ENCODE results near the gene ATP6V1C2. TPM values are rescaled to one million over a fixed set of nuclear protein-coding genes. Genes with fewer than 3 reads are reported as not detected.
"Not testable (repeated sequence)": the region's sequence is repeated elsewhere in the genome, so short reads cannot be mapped to it uniquely, and the experiment has no call there.

Gene ATP6V1C2
- total RNA-seq, 3 donors from 2014 or later (not counting 1 experiment from before 2014, with no cell fraction given): 0.92 TPM; not detected in 2

DNA sequence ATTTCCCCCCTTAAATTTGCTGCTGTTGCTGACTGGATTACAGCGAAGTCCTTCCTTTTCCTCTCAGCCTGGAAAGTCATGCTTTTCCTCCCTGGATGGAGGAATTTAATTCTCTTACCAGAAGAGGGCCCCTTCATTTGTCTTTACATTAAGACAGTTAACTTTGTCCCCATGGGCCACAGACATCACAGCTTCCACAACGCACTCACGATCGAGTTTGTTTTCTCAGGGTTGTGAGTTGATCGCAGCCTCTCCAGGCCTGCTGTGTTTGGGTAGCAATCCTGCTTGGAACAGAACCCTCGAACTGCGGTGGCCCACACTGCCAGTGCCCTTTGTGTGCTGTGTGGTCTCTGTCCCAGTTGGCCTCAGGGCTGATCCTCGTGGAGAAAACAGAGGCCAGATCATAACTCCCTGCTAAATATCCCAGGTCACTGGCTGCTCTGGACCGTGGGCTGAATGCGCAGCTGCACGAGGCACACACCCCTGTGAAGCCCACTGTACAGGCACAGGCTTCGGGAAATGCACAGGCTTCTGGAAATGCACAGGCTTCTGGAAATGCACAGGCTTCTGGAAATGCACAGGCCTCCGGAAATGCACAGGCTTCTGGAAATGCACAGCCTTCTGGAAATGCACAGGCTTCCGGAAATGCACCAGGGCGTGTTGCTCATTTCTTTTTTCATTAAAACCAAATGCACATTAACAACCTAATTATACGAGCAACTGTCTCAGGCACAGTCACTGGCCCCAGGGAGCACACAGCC lies 93.3 kb downstream of the ATP6V1C2 start:
- no peaks in the 10 kb centered on the region for H3K9me3 Mint-ChIP-seq
- Histone ChIP-seq H3K4me3 (ENCODE audit: low read length) (no peak overlapping the region), H3K9me3 (ENCODE audit: control insufficient read depth, insufficient read depth, low read length) (no peaks in the 10 kb centered on the region), H3K27me3 (ENCODE audit: control insufficient read depth, insufficient read depth, low read length) (no peaks in the 10 kb centered on the region), H3K36me3 (ENCODE audit: control insufficient read depth, insufficient read depth, low read length) (no peaks in the 10 kb centered on the region), H3K4me1 (ENCODE audit: control insufficient read depth, insufficient read depth, low read length) (peaks cover 19% of the 10 kb centered on the region), H3K27ac (ENCODE audit: low read length) (no peak overlapping the region)
- TF ChIP-seq, protein P1, sequence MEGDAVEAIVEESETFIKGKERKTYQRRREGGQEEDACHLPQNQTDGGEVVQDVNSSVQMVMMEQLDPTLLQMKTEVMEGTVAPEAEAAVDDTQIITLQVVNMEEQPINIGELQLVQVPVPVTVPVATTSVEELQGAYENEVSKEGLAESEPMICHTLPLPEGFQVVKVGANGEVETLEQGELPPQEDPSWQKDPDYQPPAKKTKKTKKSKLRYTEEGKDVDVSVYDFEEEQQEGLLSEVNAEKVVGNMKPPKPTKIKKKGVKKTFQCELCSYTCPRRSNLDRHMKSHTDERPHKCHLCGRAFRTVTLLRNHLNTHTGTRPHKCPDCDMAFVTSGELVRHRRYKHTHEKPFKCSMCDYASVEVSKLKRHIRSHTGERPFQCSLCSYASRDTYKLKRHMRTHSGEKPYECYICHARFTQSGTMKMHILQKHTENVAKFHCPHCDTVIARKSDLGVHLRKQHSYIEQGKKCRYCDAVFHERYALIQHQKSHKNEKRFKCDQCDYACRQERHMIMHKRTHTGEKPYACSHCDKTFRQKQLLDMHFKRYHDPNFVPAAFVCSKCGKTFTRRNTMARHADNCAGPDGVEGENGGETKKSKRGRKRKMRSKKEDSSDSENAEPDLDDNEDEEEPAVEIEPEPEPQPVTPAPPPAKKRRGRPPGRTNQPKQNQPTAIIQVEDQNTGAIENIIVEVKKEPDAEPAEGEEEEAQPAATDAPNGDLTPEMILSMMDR (IDR thresholded peaks at IDR 0.05): no peak
- no peaks in the 10 kb centered on the region for H3K36me3 Mint-ChIP-seq
- intact Hi-C loops (cut with micrococcal nuclease): no loop called here
- DNase-seq (no peak), ATAC-seq (no peak)
- peaks cover 20 to 26% of the 10 kb centered on the region in 2 donors for H3K4me1 Mint-ChIP-seq
- no peak overlapping the region for H3K27ac Mint-ChIP-seq
- peak overlapping the region; percentile 64 for H3K4me3 Mint-ChIP-seq
- peaks cover 9 to 14% of the 10 kb centered on the region in 2 donors for H3K27me3 Mint-ChIP-seq (ENCODE audit: low read depth in 2 of 2)
- 94% methylated on average over 16 of the region's 16 CpGs for WGBS (ENCODE audit: insufficient coverage)

DNA sequence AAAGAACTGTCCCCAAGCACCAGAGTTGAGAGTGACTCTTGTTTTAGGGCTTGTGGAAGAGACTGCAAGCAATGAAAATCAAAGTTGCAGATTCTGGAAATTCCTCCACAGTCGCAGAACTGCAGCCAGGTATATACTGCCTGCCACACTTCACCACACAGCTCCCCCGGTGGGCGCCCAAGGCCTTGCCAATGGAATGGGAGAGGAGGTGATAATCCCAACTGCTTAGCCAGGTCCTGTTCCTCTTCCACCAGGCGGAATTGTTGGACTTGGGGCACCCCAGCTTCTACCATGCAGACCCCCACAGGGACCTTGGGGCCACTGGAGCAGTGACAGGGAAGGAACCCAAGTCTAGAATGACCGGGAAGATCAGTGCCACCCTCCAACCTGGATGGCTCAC lies 96.0 kb downstream of the ATP6V1C2 start:
- H3K27ac Mint-ChIP-seq: no peak overlapping the region
- Histone ChIP-seq H3K4me3 (ENCODE audit: low read length) (no peak overlapping the region), H3K9me3 (ENCODE audit: control insufficient read depth, insufficient read depth, low read length) (no peaks in the 10 kb centered on the region), H3K36me3 (ENCODE audit: control insufficient read depth, insufficient read depth, low read length) (no peaks in the 10 kb centered on the region), H3K27ac (ENCODE audit: low read length) (no peak overlapping the region), H3K27me3 (ENCODE audit: control insufficient read depth, insufficient read depth, low read length) (no peaks in the 10 kb centered on the region), H3K4me1 (ENCODE audit: control insufficient read depth, insufficient read depth, low read length) (peaks cover 6% of the 10 kb centered on the region)
- TF ChIP-seq, protein P1 (IDR thresholded peaks at IDR 0.05): no peak
- no peaks in the 10 kb centered on the region for H3K9me3 Mint-ChIP-seq
- H3K27me3 Mint-ChIP-seq (ENCODE audit: low read depth in 2 of 2): peaks cover 26 to 28% of the 10 kb centered on the region in 2 donors
- H3K36me3 Mint-ChIP-seq: no peaks in the 10 kb centered on the region
- 79% methylated on average over 4 of the region's 5 CpGs for WGBS (ENCODE audit: insufficient coverage)
- peaks cover 0 to 5% of the 10 kb centered on the region in 2 donors for H3K4me1 Mint-ChIP-seq
- DNase-seq (peak in 1 of 2 donors; percentile 36), ATAC-seq (no peak)
- intact Hi-C loops (cut with micrococcal nuclease): no loop called here
- H3K4me3 Mint-ChIP-seq: no peak overlapping the region

DNA sequence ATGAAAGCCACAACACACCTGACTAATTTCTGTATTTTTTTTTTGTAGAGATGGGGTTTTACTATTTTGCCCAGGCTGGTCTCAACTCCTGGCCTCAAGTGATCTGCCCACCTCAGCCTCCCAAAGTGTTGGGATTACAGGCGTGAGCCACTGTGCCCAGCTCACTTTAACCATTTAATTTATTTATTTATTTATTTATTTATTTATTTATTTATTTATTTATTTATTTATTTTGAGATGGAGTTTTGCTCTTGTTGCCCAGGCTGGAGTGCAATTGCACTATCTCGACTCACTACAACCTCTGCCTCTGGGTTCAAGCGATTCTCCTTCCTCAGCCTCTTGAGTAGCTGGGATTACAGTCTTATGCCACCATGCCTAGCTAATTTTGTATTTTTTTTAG lies 96.9 kb downstream of the ATP6V1C2 start:
- H3K36me3 Mint-ChIP-seq; H3K4me3 Mint-ChIP-seq; H3K27ac Mint-ChIP-seq; ATAC-seq; H3K4me3 ChIP-seq (ENCODE audit: low read length); DNase-seq; H3K36me3 ChIP-seq (ENCODE audit: control insufficient read depth, insufficient read depth, low read length); intact Hi-C loops (cut with micrococcal nuclease); H3K4me1 Mint-ChIP-seq; H3K27me3 ChIP-seq (ENCODE audit: control insufficient read depth, insufficient read depth, low read length); H3K27ac ChIP-seq (ENCODE audit: low read length); H3K9me3 ChIP-seq (ENCODE audit: control insufficient read depth, insufficient read depth, low read length); H3K9me3 Mint-ChIP-seq; H3K4me1 ChIP-seq (ENCODE audit: control insufficient read depth, insufficient read depth, low read length): not testable (repeated sequence)
- WGBS (ENCODE audit: insufficient coverage): 60% methylated on average over 2 of the region's 3 CpGs
- peaks cover 26 to 28% of the 10 kb centered on the region in 2 donors for H3K27me3 Mint-ChIP-seq (ENCODE audit: low read depth in 2 of 2)

DNA sequence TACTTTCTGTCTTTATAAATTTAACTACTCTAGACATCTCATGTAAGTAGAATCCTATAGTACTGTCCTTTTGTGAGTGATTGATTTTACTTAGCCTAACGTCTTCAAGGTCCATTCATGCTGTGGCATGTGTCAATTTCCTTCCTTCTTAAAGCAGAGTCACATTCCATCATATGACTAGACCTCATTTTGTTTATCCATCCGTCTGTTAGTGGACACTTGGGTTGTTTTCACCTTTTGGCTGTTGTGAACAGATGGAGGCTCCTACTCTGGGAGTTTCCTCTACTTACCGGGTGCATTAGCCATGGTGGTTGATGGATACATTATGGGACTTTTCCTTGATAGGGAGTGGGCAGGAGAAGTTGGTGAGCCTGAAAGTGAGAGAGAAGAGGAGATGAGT lies 97.6 kb downstream of the ATP6V1C2 start:
- no peaks in the 10 kb centered on the region for H3K9me3 ChIP-seq (ENCODE audit: control insufficient read depth, insufficient read depth, low read length)
- no peak for ATAC-seq
- TF ChIP-seq, protein P1 (IDR thresholded peaks at IDR 0.05): no peak
- DNase-seq: no peak
- H3K4me1 Mint-ChIP-seq: no peaks in the 10 kb centered on the region
- H3K4me1 ChIP-seq (ENCODE audit: control insufficient read depth, insufficient read depth, low read length): no peaks in the 10 kb centered on the region
- no peak overlapping the region for H3K4me3 ChIP-seq (ENCODE audit: low read length)
- 64% methylated on average over 3 of the region's 3 CpGs for WGBS (ENCODE audit: insufficient coverage)
- no peaks in the 10 kb centered on the region for H3K27me3 ChIP-seq (ENCODE audit: control insufficient read depth, insufficient read depth, low read length)
- no peaks in the 10 kb centered on the region for H3K36me3 ChIP-seq (ENCODE audit: control insufficient read depth, insufficient read depth, low read length)
- no peak overlapping the region for H3K27ac Mint-ChIP-seq
- no peaks in the 10 kb centered on the region for H3K36me3 Mint-ChIP-seq
- intact Hi-C loops (cut with micrococcal nuclease): no loop called here
- peaks cover 26 to 28% of the 10 kb centered on the region in 2 donors for H3K27me3 Mint-ChIP-seq (ENCODE audit: low read depth in 2 of 2)
- H3K9me3 Mint-ChIP-seq: no peaks in the 10 kb centered on the region
- no peak overlapping the region for H3K27ac ChIP-seq (ENCODE audit: low read length)
- H3K4me3 Mint-ChIP-seq: no peak overlapping the region

Measured in natural killer cell (primary cell).